ENCODE data around the gene SORCS2. TPM values are rescaled to one million over a fixed set of nuclear protein-coding genes. Genes with fewer than 3 reads are reported as not detected.

Gene SORCS2
- total and polyA plus RNA-seq, 2 of the 8 experiments (the other 6 are each of a cell fraction or from before 2014, with no cell fraction given): 0.36 to 1.8 TPM

DNA sequence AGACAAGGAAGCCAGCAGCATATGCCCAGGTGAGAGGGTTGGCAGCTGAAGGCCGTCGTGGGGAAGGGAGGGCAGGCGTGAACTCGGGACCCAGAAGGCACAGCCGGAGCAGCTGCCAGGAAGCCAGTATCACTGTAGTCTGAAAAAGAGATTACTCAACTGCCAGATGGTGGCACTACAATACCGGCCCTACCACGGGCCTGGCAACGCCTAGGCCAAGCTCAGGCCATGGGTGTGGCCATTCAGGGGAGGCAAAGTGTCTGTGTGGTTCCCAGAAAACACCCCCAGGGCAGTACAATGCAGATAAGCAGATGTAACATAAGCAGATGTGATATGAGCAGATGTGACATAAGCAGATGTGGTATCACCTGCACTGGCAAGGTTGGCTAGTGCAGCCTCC is 511.4 kb downstream of the SORCS2 start (continued):
- TF ChIP-seq TAF7 (optimal IDR thresholded peaks at IDR 0.05; ENCODE audit: borderline replicate concordance, low read depth, low read length) (no peak), POLR2A (IDR thresholded peaks at IDR 0.05; ENCODE audit: control extremely low read depth in 1 of 2, low read depth in 2 of 2, low read length in 2 of 2) (no peak), MAFK (IDR thresholded peaks at IDR 0.05; ENCODE audit: low read depth, low read length) (no peak)
